ENCODE results near the gene CYP46A1. TPM values are rescaled to one million over a fixed set of nuclear protein-coding genes. Genes with fewer than 3 reads are reported as not detected.

The CYP46A1 gene
- total and polyA plus RNA-seq, 4 donors = 0.14 to 0.92 (median 0.48) TPM

GRCh38 chr14:99749142-99749541, 65.0 kb downstream of the CYP46A1 start:
- no peaks in the 10 kb centered on the region for H3K36me3 ChIP-seq (ENCODE audit: control insufficient read depth in 4 of 4, insufficient read depth in 3 of 4, low read depth in 1 of 4, low read length in 3 of 4)
- H3K4me1 ChIP-seq (ENCODE audit: control insufficient read depth in 4 of 4, insufficient read depth in 4 of 4, low read length in 3 of 4) = peaks cover 0 to 5% (median 1%) of the 10 kb centered on the region in 4 donors
- 83% methylated on average over 13 of the region's 13 CpGs for WGBS
- no peak overlapping the region for H3K27ac ChIP-seq (ENCODE audit: low read depth in 1 of 2, low read length in 2 of 2)
- DNase-seq (ENCODE audit: low spot score) = no peak
- no peak for TF ChIP-seq ATF3 (IDR thresholded peaks at IDR 0.05)
- TF ChIP-seq CTCF (IDR thresholded peaks at IDR 0.05; ENCODE audit: low read depth, low read length, missing input control) = peak; percentile 8
- no peak for TF ChIP-seq FOXA1 (IDR thresholded peaks at IDR 0.05)
- H3K27me3 ChIP-seq (ENCODE audit: control insufficient read depth in 4 of 4, insufficient read depth in 4 of 4, low read length in 3 of 4) = peaks cover 0 to 6% (median 1%) of the 10 kb centered on the region in 4 donors
- no peak overlapping the region for H3K9ac ChIP-seq (ENCODE audit: low read depth in 1 of 2, low read length in 2 of 2)
- no peaks in the 10 kb centered on the region for H3K9me3 ChIP-seq (ENCODE audit: control insufficient read depth in 4 of 4, low read length in 3 of 4)
- no peak overlapping the region for H3K4me3 ChIP-seq (ENCODE audit: low read depth in 1 of 3, low read length in 3 of 3)

GRCh38 chr14:99749763-99750715, 65.9 kb downstream of the CYP46A1 start:
- no peak for TF ChIP-seq CTCF (IDR thresholded peaks at IDR 0.05; ENCODE audit: low read depth, low read length, missing input control)
- TF ChIP-seq EGR1 (IDR thresholded peaks at IDR 0.05; ENCODE audit: low read depth in 2 of 2) = no peak
- peak; percentile 27 for TF ChIP-seq NR2F2 (IDR thresholded peaks at IDR 0.05)
- Histone ChIP-seq H3K36me3 (ENCODE audit: control insufficient read depth in 4 of 4, insufficient read depth in 3 of 4, low read depth in 1 of 4, low read length in 3 of 4) (no peaks in the 10 kb centered on the region), H3K27ac (ENCODE audit: low read depth in 1 of 2, low read length in 2 of 2) (no peak overlapping the region), H3K4me1 (ENCODE audit: control insufficient read depth in 4 of 4, insufficient read depth in 4 of 4, low read length in 3 of 4) (peaks cover 0 to 5% (median 1%) of the 10 kb centered on the region in 4 donors), H3K27me3 (ENCODE audit: control insufficient read depth in 4 of 4, insufficient read depth in 4 of 4, low read length in 3 of 4) (peaks cover 0 to 6% (median 1%) of the 10 kb centered on the region in 4 donors), H3K9me3 (ENCODE audit: control insufficient read depth in 4 of 4, low read length in 3 of 4) (no peaks in the 10 kb centered on the region), H3K4me3 (ENCODE audit: low read depth in 1 of 3, low read length in 3 of 3) (no peak overlapping the region), H3K9ac (ENCODE audit: low read depth in 1 of 2, low read length in 2 of 2) (no peak overlapping the region)
- no peak for DNase-seq (ENCODE audit: low spot score)
- 43% methylated on average over 23 of the region's 23 CpGs for WGBS

GRCh38 chr14:99750746-99751450, 66.8 kb downstream of the CYP46A1 start:
- no peak for DNase-seq (ENCODE audit: low spot score)
- TF ChIP-seq TAF1 (conservative IDR thresholded peaks at IDR 0.05) (no peak), YY1 (IDR thresholded peaks at IDR 0.05) (no peak), EGR1 (IDR thresholded peaks at IDR 0.05; ENCODE audit: low read depth in 2 of 2) (no peak), RXRA (IDR thresholded peaks at IDR 0.05) (no peak), JUND (IDR thresholded peaks at IDR 0.05) (no peak), ZBTB33 (IDR thresholded peaks at IDR 0.05) (no peak), GABPA (IDR thresholded peaks at IDR 0.05 in 1 of 2, conservative IDR thresholded peaks at IDR 0.05 in 1 of 2) (no peak), CTCF (IDR thresholded peaks at IDR 0.05; ENCODE audit: low read depth, low read length, missing input control) (no peak), FOXA1 (IDR thresholded peaks at IDR 0.05) (no peak), MAX (IDR thresholded peaks at IDR 0.05) (no peak), SP1 (IDR thresholded peaks at IDR 0.05) (no peak), HNF4G (IDR thresholded peaks at IDR 0.05) (no peak)
- Histone ChIP-seq H3K9ac (ENCODE audit: low read depth in 1 of 2, low read length in 2 of 2) (no peak overlapping the region), H3K4me3 (ENCODE audit: low read depth in 1 of 3, low read length in 3 of 3) (no peak overlapping the region), H3K27ac (ENCODE audit: low read depth in 1 of 2, low read length in 2 of 2) (peak overlapping the region in 1 of 2 donors; percentile 51), H3K27me3 (ENCODE audit: control insufficient read depth in 4 of 4, insufficient read depth in 4 of 4, low read length in 3 of 4) (peaks cover 0 to 6% (median 1%) of the 10 kb centered on the region in 4 donors), H3K36me3 (ENCODE audit: control insufficient read depth in 4 of 4, insufficient read depth in 3 of 4, low read depth in 1 of 4, low read length in 3 of 4) (no peaks in the 10 kb centered on the region), H3K9me3 (ENCODE audit: control insufficient read depth in 4 of 4, low read length in 3 of 4) (no peaks in the 10 kb centered on the region), H3K4me1 (ENCODE audit: control insufficient read depth in 4 of 4, insufficient read depth in 4 of 4, low read length in 3 of 4) (peaks cover 0 to 5% (median 1%) of the 10 kb centered on the region in 4 donors)
- WGBS = 80% methylated on average over 11 of the region's 11 CpGs

All from liver (tissue), 9 donors.